Activated T-cell treated with anti-CD3 and anti-CD28 coated beads, Interleukin-2, amount 50 U/mL, for 24 hours (primary cell): ENCODE data around the gene LBR.

Source experiments
- DNase-seq: peaks from one replicate; pipeline ENCODE4 v3.0.0-alpha.2; 2020
- H3K27ac Mint-ChIP-seq: 2 replicates; pipeline ENCODE4 v1.8.0; 2020; ENCODE audit warnings: mild to moderate bottlenecking, mixed read lengths
- H3K27me3 Mint-ChIP-seq: 2 replicates; pipeline ENCODE4 v1.8.0; 2020; ENCODE audit warnings: mixed read lengths
- H3K36me3 Mint-ChIP-seq: 2 replicates; pipeline ENCODE4 v1.8.0; 2020; ENCODE audit warnings: low read depth, mixed read lengths
- H3K4me1 Mint-ChIP-seq: 2 replicates; pipeline ENCODE4 v1.8.0; 2020; ENCODE audit warnings: low read depth, mixed read lengths
- H3K4me3 Mint-ChIP-seq: 2 replicates; pipeline ENCODE4 v1.8.0; 2020; ENCODE audit warnings: mild to moderate bottlenecking, moderate library complexity, mixed read lengths
- H3K9me3 Mint-ChIP-seq: 2 replicates; pipeline ENCODE4 v1.8.0; 2020; ENCODE audit warnings: mixed read lengths

LBR gene

DNA sequence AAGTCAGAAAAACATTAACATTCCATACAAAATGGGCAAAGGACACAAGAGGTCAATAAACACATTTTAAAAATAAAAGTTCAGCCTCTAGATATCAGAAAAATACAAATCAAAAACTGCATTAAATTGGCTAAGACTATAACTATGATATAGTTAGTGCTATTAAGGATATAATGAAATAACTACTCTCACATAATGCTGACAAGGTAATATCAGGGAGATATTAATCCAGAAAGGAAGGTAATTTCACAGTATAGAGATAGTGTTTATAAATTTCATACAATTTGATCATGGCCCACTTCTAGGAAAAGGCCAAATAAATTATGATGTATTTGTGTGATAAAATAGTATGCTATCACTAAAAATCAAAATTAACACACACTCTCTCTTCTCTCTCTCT lies 61.8 kb downstream of the LBR start:
- Mint-ChIP-seq H3K4me1 (no peaks in the 10 kb centered on the region), H3K27ac (no peak overlapping the region), H3K36me3 (no peaks in the 10 kb centered on the region), H3K4me3 (no peak overlapping the region), H3K9me3 (no peaks in the 10 kb centered on the region), H3K27me3 (peaks cover 2% of the 10 kb centered on the region)
- no peak for DNase-seq

DNA sequence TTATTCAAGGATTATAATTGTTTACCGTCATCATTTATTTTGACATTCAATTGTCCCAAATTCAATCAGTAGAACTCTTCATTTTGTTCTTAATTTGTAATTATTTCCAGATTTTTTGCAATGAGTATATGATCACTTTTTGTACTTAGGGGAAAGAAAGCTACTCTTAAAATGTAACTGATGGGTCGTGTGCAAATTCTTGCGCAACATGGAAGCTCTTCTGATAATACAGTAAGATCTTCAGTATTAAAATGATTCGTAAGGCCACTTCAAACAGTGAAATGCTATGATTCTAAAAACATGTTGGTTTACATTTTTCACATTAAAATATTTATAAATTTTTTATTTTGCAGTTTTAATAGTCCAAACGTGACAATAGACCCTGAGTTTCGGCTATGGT lies 63.4 kb downstream of the LBR start:
- H3K27ac Mint-ChIP-seq: no peak overlapping the region
- no peaks in the 10 kb centered on the region for H3K36me3 Mint-ChIP-seq
- no peaks in the 10 kb centered on the region for H3K4me1 Mint-ChIP-seq
- H3K9me3 Mint-ChIP-seq: no peaks in the 10 kb centered on the region
- no peak overlapping the region for H3K4me3 Mint-ChIP-seq
- DNase-seq: no peak
- H3K27me3 Mint-ChIP-seq: peaks cover 5% of the 10 kb centered on the region

DNA sequence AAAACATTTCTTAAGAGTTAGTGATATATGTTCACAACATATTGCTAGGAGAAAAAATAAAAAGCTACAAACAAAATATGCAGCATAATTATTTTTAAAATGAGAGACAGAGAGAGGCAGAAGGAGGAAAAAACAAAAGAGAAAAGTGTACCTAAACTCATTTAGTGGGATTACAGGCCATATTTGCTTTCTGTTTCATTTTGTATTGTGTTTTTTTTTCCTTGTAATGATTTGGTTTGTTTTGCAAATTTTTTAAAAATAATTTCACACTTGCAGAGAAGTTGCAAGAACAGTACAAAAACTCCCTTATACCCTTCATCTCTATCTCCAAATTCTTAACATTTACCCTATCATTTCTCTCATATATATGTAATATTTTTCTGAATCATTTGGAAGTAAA lies 65.0 kb downstream of the LBR start:
- H3K27me3 Mint-ChIP-seq: peaks cover 11% of the 10 kb centered on the region
- H3K4me1 Mint-ChIP-seq: no peaks in the 10 kb centered on the region
- no peaks in the 10 kb centered on the region for H3K9me3 Mint-ChIP-seq
- H3K4me3 Mint-ChIP-seq: no peak overlapping the region
- no peaks in the 10 kb centered on the region for H3K36me3 Mint-ChIP-seq
- no peak overlapping the region for H3K27ac Mint-ChIP-seq
- no peak for DNase-seq

DNA sequence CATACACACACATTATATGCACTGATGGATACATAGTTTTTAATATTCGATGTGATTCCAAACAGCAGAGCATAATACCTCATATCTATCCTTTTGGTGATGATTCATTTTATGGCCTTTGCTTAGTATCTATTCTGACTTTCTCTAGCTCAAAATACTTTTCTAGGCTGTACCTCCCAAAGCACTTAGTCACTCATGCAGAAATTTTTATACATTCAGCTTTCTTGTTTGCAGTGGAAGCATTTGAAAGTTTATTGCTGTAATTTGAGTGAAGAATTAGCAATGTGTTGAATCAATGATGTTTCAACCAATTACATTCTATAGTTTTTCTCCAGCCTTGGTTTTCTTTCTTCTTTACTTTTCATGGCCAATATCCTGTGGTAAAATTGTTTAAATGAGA lies 66.7 kb downstream of the LBR start:
- Mint-ChIP-seq H3K27me3 (peaks cover 12% of the 10 kb centered on the region), H3K4me1 (no peaks in the 10 kb centered on the region), H3K4me3 (no peak overlapping the region), H3K9me3 (no peaks in the 10 kb centered on the region), H3K27ac (no peak overlapping the region), H3K36me3 (no peaks in the 10 kb centered on the region)
- no peak for DNase-seq

DNA sequence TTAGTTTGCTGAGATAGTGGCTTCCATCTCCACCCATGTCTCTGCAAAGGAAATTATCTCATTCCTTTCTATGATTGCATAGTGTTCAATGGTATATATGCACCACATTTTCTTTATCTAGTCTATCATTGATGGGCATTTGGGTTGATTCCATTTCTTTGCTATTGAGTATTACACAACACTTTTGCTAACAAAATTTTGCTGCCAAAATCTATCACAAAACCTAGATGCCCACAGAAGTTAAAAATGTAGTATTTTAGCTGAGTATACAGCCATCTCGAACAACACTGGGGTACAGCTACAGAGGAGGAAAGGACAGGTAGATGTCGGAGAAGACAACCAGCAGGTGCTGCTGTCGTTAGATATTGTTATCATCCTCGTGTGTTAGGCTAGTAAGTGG lies 67.7 kb downstream of the LBR start:
- Mint-ChIP-seq H3K4me1 (no peaks in the 10 kb centered on the region), H3K4me3 (no peak overlapping the region), H3K36me3 (no peaks in the 10 kb centered on the region), H3K27ac (no peak overlapping the region), H3K9me3 (no peaks in the 10 kb centered on the region), H3K27me3 (peaks cover 15% of the 10 kb centered on the region)
- no peak for DNase-seq

DNA sequence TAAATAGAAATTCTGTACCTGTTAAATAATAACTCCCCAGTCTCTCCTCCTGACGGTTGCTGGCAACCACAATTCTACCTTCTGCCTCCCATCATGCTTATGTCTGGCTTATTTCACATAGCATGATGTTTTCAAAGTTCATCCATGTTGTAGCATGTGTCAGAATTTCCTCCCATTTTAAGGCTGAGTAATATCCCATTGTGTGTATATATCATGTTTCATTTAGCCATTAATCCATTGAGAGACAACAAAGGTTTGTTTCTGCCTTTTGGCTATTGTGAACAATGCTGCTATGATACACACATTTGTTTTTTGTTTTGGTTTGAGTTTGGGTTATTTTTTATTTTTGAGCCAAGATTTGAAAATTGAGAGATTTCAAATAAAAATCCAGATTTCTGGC lies 72.0 kb downstream of the LBR start:
- H3K27me3 Mint-ChIP-seq: peaks cover 17% of the 10 kb centered on the region
- H3K27ac Mint-ChIP-seq: no peak overlapping the region
- no peak for DNase-seq
- H3K4me1 Mint-ChIP-seq: no peaks in the 10 kb centered on the region
- H3K4me3 Mint-ChIP-seq: no peak overlapping the region
- H3K9me3 Mint-ChIP-seq: no peaks in the 10 kb centered on the region
- no peaks in the 10 kb centered on the region for H3K36me3 Mint-ChIP-seq

DNA sequence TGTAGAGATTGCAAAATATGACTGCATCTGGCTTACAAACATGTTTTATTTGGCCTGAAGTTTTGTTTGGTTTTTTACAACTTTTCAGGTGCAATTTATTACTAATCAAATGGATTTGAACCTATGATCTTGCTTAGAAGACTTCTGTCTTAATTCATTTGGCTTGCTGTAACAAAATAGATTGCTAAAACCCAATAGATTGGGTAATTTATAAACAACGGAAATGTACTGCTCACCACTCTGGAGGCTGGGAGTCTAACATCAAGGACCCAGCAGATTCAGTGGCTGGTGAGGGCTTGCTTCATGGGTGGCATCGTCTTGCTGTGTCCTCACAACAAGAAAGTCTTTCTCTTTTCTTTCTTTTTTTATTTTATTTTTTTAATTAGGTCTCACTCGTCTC lies 72.9 kb downstream of the LBR start:
- DNase-seq: no peak
- Mint-ChIP-seq H3K27me3 (peaks cover 18% of the 10 kb centered on the region), H3K36me3 (no peaks in the 10 kb centered on the region), H3K4me3 (no peak overlapping the region), H3K9me3 (no peaks in the 10 kb centered on the region), H3K27ac (no peak overlapping the region), H3K4me1 (no peaks in the 10 kb centered on the region)
